Neuron (in vitro differentiated cells): ENCODE measurements around the gene HSPA1L.
"Not testable (repeated sequence)": the region's sequence is repeated elsewhere in the genome, so short reads cannot be mapped to it uniquely, and the experiment has no call there.

ENCODE experiments used
- H2AFZ ChIP-seq: one replicate; pipeline ENCODE4 v1.6.1; 2013; ENCODE audit warnings: low read depth, mild to moderate bottlenecking, inconsistent platforms, low read length, moderate library complexity
- H3K27me3 ChIP-seq: one replicate; pipeline ENCODE4 v1.6.1; 2013; ENCODE audit warnings: low read length; ENCODE audit not compliant: insufficient read depth
- H3K36me3 ChIP-seq: one replicate; pipeline ENCODE4 v1.6.1; 2013; ENCODE audit warnings: low read length; ENCODE audit not compliant: insufficient read depth
- H3K4me1 ChIP-seq: one replicate; pipeline ENCODE4 v1.6.1; 2013; ENCODE audit warnings: low read length; ENCODE audit not compliant: insufficient read depth
- H3K4me3 ChIP-seq: 2 replicates; pipeline ENCODE4 v1.5.1; 2013; ENCODE audit warnings: mild to moderate bottlenecking, low read length, moderate library complexity
- H3K9me3 ChIP-seq: one replicate; pipeline ENCODE4 v1.6.1; 2013; ENCODE audit warnings: low read length

HSPA1L gene

GRCh38 chr6:31850765-31851484 lies 35.8 kb upstream of the HSPA1L start:
- H2AFZ ChIP-seq = no peak overlapping the region
- H3K4me3 ChIP-seq = no peak overlapping the region
- H3K27me3 ChIP-seq = no peaks in the 10 kb centered on the region
- H3K36me3 ChIP-seq = no peaks in the 10 kb centered on the region
- H3K4me1 ChIP-seq = no peaks in the 10 kb centered on the region
- H3K9me3 ChIP-seq = peaks cover 3% of the 10 kb centered on the region

DNA sequence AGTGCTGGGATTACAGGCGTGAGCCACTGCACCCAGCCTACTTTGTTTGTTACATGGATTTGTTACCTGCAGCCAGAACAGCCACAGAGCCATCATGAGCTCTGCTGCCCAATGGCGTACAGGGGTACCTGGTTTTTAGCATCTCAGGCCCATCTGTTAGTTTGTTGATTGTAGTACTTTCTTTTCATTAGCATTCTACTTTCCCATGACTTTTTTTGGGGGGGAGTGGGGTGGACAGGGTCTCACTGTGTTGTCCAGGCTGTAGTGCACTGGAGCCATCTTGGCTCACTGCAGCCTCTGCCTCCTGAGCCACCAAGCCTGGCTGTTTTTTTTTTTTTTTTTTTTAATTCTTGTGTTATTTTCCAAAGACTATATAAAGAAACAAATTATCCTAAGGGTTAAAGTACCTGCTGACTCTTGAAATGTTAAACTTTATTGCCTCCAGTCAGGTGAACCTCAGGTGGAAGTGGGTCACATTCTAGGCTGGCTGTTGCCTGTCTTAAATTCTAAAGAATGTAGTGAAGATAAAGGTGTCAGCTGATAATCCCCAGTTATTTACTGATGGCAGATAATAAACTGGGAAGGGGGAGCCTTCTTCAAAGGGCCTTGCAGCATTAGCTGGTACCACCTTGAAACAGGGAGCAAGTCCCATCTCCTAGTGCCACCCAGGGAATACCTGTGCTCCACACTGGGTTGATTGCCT lies 32.3 kb upstream of the HSPA1L start:
- Histone ChIP-seq H2AFZ (no peak overlapping the region), H3K27me3 (no peaks in the 10 kb centered on the region), H3K9me3 (no peaks in the 10 kb centered on the region), H3K4me1 (no peaks in the 10 kb centered on the region), H3K36me3 (no peaks in the 10 kb centered on the region), H3K4me3 (no peak overlapping the region)

DNA sequence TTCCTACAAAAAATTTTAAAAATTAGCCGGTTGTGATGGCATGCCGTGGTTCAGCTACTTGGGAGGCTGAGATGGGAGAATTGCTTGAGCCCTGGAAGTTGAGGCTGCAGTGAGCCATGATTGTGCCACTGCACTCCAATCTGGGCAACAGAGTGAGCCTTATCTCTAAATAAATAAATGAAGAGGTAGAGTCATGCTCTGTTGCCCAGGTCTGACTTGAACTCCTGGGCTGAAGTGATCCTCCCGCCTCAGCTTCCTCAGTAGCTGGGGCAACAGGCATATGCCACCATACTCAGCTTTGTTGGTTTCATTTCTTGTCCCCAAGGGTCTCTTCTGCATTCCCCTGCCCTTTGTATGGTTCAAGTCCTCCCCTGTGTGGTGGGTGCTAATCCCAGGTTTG lies 29.4 kb upstream of the HSPA1L start:
- no peaks in the 10 kb centered on the region for H3K27me3 ChIP-seq
- H3K4me3 ChIP-seq = no peak overlapping the region
- no peak overlapping the region for H2AFZ ChIP-seq

GRCh38 chr6:31842053-31842452 lies 27.0 kb upstream of the HSPA1L start:
- peaks cover 34% of the 10 kb centered on the region for H3K36me3 ChIP-seq
- no peak overlapping the region for H2AFZ ChIP-seq
- H3K27me3 ChIP-seq = no peaks in the 10 kb centered on the region
- peaks cover 8% of the 10 kb centered on the region for H3K4me1 ChIP-seq
- no peaks in the 10 kb centered on the region for H3K9me3 ChIP-seq
- H3K4me3 ChIP-seq = no peak overlapping the region

More for the DNA sequence above, 29.4 kb upstream of the HSPA1L start:
- no peaks in the 10 kb centered on the region for H3K9me3 ChIP-seq
- H3K4me1 ChIP-seq = no peaks in the 10 kb centered on the region
- H3K36me3 ChIP-seq = peaks cover 10% of the 10 kb centered on the region

DNA sequence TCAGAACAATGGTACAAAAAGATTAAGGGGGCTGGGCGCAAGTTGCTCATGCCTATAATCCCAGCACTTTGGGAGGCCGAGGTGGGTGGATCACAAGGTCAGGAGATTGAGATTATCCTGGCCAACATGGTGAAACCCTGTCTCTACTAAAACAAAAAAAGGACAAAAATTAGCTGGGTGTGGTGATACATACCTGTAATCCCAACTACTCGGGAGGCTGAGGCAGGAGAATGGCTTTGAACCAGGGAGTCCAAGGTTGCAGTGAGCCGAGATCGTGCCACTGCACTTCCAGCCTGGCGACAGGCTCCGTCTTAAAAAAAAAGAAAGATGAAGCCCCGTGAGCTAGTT lies 24.7 kb upstream of the HSPA1L start:
- peaks cover 46% of the 10 kb centered on the region for H3K36me3 ChIP-seq
- H2AFZ ChIP-seq, H3K27me3 ChIP-seq, H3K4me3 ChIP-seq, H3K9me3 ChIP-seq: not testable (repeated sequence)
- H3K4me1 ChIP-seq = peaks cover 21% of the 10 kb centered on the region

- Histone ChIP-seq H3K36me3 (peaks cover 46% of the 10 kb centered on the region), H3K9me3 (no peaks in the 10 kb centered on the region), H3K4me3 (no peak overlapping the region), H3K4me1 (peaks cover 24% of the 10 kb centered on the region), H3K27me3 (no peaks in the 10 kb centered on the region), H2AFZ (no peak overlapping the region)
Observed at GRCh38 chr6:31838968-31839367, 23.9 kb upstream of the HSPA1L start.

- Histone ChIP-seq H3K4me1 (peaks cover 24% of the 10 kb centered on the region), H3K36me3 (peaks cover 46% of the 10 kb centered on the region)
- H3K27me3 ChIP-seq, H3K9me3 ChIP-seq, H3K4me3 ChIP-seq, H2AFZ ChIP-seq: not testable (repeated sequence)
Observed at GRCh38 chr6:31838114-31838553, 23.1 kb upstream of the HSPA1L start.

DNA sequence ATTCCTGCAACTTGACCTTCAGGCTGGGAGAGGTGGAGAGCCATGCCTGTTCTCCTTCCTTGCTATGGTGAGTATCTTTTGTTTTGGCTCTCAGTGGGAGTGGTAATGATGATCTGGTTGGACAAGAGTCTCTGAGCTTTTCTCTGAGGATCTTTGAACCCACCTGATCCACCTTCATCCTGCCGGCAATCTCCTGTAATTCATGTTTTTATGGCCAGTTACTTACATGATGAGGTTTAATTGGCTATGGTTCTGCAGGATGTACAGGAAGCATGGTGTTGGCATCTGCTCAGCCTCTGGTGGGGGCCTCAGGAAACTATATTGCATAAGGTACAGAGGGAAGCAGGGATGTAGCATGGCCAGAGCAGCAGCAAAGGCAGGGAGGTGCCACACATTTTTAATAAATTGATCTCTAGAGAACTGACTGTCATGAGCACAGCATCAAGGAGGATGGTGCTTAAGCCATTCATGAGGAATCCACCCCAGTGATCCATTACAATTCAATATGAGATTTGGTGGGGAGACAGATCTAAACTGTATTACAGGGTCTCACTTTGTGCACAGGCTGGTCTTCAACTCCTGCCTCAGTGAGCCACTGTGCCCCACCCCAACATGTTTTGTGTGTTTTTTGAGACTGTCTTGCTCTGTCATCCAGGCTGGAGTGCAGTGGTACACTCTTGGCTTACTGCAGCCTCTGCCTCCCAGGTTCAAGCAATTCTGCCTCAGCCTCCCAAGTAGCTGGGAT lies 22.5 kb upstream of the HSPA1L start:
- Histone ChIP-seq H3K9me3 (no peaks in the 10 kb centered on the region), H3K36me3 (peaks cover 46% of the 10 kb centered on the region), H2AFZ (no peak overlapping the region), H3K4me1 (peaks cover 24% of the 10 kb centered on the region), H3K27me3 (no peaks in the 10 kb centered on the region), H3K4me3 (peak overlapping the region; percentile 81)

DNA sequence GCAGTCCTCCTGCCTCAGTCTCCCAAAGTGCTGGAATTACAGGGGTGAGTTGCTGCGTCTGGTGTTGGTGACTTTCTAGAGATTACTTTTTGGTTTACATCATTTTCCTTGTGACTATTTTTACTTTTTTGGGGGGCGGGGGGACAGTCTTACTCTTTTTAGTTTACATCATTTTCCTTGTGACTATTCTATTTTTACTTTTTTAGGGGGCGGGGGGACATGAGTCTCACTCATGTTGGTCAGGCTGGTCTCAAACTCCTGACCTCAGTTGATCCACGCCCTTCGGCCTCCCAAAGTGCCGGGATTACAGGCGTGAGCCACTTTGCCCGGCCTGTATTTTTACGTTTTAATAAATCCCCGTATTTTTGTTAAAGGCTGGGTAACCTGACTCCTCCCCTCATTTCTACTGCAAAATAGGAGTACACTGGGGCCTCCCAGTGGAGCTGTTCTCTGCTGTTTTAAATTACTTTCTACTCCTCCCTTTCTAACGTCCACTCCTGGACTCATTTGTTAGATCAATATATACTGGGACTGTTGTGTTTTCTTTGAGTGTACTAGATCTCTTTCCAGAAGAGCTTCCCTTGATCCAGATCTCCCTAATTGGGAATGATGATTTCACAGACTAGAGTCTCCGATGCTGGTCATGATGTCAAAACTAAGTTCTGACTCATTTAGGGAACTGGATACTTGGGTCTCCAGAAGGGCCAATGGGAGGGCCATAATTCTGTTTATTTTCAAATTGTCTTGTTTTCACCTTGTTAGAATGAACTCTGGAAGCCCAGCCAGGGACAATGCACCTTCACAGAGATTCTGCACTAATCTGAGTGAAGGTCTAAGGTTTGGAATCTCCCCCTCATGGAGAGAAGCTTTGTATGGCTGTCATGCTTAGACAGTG lies 21.6 kb upstream of the HSPA1L start:
- peaks cover 46% of the 10 kb centered on the region for H3K36me3 ChIP-seq
- H3K4me1 ChIP-seq = peaks cover 24% of the 10 kb centered on the region
- H3K9me3 ChIP-seq = no peaks in the 10 kb centered on the region
- peak overlapping the region; percentile 81 for H3K4me3 ChIP-seq
- H2AFZ ChIP-seq = no peak overlapping the region
- H3K27me3 ChIP-seq = no peaks in the 10 kb centered on the region

DNA sequence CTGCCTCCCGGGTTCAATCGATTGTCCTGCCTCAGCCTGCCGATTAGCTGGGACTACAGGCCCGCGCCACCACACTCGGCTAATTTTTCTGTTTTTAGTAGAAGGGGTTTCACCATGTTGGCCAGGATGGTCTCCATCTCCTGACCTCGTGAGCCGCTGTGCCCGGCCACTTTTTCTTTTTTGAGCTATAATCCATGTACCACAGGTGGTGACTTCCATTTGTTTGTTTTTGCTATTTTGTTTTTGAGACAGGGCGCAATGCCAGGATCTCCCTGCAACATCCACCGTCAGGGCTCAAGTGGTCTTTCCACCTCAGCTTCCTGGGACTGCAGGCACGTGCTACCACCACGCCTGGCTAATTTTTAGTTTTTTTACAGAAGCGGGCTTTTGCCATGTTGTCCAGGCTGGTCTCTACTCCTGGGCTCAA lies 21.0 kb upstream of the HSPA1L start:
- peaks cover 46% of the 10 kb centered on the region for H3K36me3 ChIP-seq
- peak overlapping the region; percentile 81 for H3K4me3 ChIP-seq
- no peaks in the 10 kb centered on the region for H3K27me3 ChIP-seq
- no peak overlapping the region for H2AFZ ChIP-seq
- peaks cover 25% of the 10 kb centered on the region for H3K4me1 ChIP-seq
- no peaks in the 10 kb centered on the region for H3K9me3 ChIP-seq

- Histone ChIP-seq H3K9me3 (no peaks in the 10 kb centered on the region), H2AFZ (no peak overlapping the region), H3K4me1 (peaks cover 30% of the 10 kb centered on the region), H3K4me3 (peak overlapping the region; percentile 81), H3K27me3 (no peaks in the 10 kb centered on the region), H3K36me3 (peaks cover 37% of the 10 kb centered on the region)
Observed at GRCh38 chr6:31834367-31835250, 19.5 kb upstream of the HSPA1L start.
